CD4-positive, alpha-beta T cell treated with Interleukin-1 beta for 1 hour (primary cell): ENCODE results near the gene PLEKHO2.

Experiments used
- DNase-seq, 2 donors: peaks; one replicate each; pipeline ENCODE4 v3.0.0-alpha.2; 2020 to 2022

PLEKHO2 gene

DNA sequence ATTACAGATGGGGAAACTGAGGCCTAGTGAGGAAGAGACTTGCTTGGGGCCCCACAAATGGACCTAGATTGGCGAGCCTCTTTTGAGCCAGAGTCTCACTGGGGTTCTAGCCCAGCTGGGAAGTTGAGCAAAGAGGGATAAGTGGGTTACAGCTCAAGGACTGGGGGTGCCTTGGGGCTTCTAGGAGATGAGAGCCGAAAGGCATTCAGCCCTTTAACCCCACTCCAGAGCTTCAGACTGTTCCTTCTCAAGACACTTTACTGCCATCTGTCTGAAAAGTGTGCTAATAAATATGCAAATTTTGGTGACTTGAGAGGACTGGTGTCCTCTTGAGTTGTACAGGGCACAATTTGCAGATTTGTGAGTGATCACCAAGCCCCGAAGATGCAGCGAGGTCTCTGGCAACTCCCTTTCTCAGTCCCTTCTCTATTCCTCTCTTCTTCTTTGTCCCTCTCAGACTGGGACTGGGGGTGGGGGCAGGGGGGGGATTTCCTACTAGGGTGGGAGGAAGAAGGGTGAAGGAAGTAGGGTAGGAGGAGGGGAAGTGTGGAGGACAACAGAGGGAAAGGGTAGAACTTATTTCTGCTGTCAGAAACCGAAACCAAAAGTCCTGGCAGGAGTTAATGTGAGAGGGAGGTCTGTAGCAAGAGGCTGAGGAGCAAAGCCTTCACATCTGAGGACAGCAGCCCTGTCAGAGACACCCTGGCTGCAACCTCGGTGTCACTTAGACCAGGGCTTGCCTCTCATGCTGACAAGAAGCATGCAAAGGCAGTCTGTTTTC, 53.8 kb downstream of the PLEKHO2 start:
- peak; percentile 58 to 68 for DNase-seq

DNA sequence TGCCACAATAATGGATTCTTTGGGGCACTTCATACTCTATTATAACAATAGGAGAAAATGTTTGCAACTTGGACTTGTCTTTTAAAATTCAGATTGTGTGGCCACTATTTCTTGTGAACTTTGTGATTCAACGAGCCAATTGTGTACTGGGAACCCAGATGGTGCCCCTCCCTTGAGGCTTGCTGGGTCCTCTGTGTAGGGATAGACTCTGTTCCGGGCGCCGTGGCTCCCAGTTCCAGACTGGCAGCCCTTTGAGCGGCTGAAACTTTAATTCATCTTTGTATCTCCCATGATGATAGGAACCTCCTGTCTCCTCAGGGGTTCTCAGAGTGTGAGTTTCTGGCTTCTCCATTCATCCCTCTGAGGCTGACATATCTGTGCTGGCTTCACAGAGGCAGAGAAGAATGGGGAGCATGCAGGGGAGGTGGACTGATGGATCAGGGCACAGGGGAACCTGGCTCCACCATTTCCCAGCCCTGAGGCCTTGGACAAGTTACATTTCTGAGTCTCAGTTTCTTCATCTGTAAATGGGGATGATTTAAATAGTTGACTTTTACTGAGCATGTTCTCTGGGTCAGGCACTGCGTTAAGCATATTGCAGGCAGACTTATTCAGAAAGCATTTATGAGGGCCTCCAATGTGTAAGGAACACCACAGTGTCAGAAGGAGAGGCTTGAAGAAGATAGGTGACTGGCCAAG, 54.8 kb downstream of the PLEKHO2 start:
- DNase-seq: no peak

DNA sequence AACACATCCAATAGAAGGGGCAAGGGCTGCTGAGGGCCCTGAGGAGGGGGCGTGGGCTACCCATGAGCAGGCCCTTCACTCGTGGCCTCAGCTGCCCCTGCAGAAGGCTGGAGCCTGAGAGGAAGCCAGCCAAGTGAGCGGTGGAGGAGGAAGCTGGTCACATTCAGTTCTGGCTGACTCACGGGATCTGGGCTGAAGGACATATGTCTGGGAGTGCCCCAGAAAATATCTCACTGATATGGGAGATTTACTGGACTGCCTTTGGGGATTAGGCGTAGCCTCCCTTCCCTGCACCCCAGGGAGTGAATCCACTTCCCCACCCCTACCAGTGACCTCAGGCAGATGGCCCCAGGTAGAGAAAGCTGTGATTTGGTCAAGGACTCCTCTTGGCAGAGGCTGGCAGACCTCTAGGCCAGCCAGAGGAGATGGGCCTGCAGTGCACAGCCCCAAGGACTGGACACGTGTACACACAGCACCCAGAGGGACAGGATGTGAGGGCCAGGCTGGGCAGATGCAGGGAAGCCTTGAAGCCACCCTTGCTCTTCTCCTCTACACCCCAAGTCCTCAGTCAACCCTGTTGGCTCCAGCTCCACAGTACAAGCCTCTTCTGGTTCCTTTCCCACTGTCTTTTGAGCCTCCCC, 55.8 kb downstream of the PLEKHO2 start:
- peak in 1 of 2 donors; percentile 54 for DNase-seq

DNA sequence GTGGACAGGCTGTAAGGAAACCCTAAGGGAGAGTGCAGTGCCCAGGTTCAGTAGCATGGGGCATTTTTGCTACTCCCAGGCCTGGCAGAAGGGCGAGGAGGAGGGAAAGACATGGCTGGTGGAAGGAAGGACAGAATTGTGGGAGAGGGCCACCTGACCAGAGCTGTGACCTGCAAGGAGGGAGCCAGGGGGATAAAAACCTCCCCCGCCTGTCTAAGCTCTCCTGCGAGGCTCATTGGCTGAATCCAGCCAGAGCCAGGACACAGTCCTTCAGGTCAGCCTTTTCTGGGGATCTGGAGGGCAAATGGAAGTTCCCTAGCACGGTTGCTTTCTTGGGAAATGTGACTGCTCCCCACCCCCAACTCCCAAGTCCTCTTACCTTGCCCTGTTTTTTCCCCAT, 56.7 kb downstream of the PLEKHO2 start:
- no peak for DNase-seq

DNA sequence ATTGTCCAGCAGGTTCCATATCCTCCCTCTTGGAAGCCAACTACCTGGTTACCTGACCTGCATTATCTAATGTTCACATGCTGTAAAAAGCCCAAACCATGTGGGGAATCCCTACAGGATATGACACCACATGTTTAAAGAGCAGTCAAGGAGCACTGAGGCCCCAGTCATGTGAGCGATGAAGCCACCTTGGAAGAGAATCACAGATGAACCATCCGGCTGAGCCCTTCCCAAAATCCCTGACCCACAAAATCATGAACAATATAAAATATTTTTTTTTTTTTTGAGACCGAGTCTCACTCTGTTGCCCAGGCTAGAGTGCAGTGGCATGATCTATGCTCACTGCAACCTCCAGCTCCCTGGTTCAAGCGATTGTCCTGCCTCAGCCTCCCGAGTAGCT, 59.4 kb downstream of the PLEKHO2 start:
- DNase-seq: no peak

DNA sequence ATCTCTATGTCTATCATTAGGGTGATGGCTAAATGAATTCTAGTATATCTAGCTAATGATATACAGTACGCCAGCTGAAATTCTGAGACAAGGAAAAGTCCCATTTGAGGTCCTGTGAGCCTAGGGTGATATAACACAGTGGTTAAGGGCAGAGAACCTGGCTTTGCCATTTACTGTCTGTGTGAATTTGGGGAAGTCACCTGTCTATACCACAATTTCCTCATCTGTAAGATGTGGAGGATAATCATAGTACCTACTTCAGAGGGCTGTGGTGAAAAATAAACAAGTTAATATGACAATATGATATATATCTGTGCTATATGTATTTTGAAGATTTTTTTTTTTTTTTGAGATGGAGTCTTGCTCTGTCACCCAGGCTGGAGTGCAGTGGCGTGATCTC, 60.2 kb downstream of the PLEKHO2 start:
- DNase-seq: peak in 1 of 2 donors; percentile 68

DNA sequence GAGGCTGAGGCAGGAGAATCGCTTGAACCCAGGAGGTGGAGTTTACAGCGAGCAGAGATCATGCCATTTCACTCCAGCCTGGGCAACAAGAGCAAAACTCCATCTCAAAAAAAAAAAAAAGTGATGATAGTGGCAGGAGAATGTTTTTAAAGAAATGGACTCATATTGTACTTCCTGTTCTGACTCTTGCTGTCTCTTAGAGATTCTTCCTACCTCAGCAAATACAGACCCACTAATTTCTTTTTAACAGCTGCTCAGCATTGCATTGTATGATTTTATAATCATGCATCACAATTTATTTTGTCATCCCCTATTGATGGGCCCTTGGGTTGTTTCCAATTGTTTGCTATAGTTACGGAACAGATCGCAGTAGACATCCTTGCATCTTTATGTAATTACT, 61.1 kb downstream of the PLEKHO2 start:
- no peak for DNase-seq

DNA sequence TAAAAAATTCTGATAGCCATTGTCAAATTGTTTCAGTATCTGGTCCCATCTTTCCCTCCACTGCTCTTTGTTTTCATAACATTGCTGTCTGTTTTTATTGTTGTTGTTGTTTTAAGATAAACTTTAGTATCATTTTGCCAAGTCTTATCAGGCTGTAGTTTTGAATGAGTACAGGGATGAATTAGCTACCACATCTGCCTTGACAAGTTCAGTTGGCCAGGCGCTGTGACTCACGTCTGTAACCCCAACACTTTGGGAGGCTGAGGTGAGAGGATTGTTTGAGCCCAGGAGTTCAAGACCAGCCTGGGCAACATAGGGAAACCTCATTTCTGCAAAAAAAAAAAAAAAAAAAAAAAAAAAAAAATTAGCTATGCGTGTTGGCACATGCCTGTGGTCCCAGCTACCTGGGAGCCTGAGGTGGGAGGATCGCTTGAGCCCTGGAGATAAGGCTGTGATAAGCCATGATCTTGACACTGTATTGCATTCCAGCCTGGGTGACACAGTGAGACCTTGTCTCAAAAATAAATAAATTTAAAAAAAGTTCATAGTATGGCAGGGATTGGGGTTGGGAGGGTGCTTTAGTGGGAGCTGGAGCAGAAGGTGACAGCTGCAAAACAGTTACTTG, 61.7 kb downstream of the PLEKHO2 start:
- DNase-seq: no peak

DNA sequence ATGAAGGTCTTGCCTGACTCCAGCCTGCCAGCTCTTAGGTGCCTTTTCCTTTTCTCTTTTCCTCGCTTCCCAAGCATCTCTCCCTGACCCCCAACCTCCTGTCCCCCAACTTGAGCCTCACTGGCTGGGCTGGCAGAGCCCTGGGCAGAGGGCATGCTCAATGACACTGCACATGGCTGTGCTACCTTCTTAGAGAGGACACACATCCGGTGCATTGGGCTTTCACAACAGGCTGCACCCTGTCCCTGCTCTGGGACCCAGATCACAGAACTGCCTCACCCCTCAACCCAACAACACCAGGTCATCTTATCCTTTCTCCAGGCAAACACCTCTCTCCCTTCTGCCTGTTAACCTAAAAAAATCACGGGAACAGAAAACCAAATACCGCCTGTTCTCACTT, 62.5 kb downstream of the PLEKHO2 start:
- DNase-seq: no peak

DNA sequence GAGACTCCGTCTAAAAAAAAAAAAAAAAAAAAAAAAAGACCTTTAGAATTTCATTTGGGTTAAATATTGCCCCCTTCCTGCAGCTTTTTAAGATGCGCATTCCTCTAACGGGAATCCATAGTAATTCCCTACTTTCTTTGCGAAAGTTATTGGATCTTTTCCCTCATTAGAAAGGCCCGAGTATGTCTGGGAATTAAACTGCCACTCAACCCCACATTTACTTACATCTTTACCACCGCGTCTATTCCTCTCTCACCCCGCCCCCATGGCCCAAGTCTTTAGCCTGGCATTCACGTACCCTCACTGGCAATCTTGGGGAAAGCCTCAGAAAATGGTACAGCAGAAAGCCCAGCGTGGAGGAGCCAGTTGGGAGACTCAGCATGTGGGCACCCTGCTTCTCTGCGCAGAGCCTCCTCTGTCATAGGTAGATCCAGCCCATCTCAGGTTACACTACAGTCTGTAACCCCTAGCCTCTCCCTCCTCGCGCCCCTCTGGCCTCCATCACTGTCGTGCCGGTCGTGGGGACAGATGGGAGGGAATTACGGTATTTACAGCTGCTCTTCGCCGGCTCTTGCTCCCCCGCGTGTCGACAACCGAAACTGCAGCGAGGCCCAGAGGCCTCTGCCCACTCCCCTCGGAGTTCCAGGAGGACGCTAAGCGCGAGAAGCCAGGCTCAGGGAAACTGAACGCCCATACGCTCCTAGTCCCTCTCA, 63.6 kb downstream of the PLEKHO2 start:
- peak; percentile 78 to 80 for DNase-seq

DNA sequence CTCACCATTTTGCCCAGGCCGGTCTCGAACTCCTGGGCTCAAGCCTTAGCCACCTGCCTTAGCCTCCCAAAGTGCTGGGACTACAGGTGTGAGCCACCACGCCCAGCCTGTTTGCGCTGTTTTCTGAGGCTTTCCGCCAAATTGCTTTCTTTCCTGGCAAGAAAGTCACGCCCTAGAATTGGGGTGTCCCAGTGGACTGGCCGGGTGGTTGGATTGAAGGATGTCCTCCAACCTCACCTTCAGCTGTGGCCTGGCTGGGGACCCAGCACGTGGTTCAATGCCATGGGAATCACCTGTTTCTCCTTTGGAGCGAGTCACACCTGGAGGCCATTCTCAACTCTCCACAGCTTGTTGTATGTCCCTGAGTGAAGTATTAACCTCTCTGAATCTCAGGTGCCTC, 64.2 kb downstream of the PLEKHO2 start:
- DNase-seq: no peak

DNA sequence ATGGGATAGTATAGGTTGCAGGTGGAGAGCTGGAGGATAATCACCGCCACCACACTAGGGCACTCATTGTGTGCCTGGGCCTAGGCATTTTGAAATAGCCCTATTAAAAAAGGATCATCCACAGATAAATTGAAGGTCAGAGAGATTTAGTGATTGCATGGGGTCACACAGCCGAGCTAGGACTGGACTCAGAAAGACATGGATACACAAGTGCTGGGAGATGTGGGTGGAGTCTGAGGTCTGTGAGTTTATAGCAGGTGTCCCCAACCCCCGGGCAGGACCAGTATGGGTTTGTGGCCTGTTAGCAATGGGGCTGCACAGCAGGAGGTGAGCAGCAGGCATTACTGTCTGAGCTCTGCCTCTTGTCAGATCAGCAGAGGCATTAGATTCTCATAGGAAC, 64.7 kb downstream of the PLEKHO2 start:
- no peak for DNase-seq

DNA sequence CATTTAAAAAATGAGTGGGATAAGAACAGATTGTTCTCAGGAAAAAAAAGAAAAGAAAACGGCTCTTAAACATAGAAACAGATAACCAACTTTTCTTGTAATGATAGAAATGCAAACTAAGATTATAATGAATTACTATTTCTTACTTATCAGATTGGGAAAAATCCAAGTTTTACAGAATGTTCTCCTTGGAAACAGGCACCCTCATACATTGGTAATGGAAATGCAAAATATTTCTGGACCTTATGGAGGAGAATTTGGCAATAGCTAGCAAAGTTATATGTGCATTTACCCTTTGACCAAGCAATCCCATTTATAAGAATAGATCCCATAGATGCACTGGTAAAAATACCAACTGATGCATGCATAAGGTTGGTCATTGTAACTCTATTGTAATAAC, 66.3 kb downstream of the PLEKHO2 start:
- DNase-seq: no peak

DNA sequence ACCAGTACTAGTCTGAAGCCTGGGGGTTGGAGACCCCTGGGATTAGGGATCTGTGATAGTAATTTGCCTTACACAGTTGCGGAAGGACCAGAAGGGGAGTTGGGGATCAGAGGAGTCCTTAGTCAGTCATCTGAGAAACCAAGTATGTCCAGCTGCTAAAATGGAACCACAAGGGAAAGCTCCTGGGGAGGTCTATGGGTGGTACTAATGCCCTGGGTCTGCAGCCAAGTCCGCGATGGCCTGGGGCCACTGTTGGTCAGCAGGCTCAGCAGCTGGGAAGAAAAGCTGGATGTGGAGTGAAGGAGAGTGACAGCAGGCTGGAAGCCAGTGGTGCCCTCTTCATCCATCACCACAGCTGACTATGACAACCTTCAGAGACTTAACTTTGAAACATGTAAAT, 67.8 kb downstream of the PLEKHO2 start:
- DNase-seq: no peak

DNA sequence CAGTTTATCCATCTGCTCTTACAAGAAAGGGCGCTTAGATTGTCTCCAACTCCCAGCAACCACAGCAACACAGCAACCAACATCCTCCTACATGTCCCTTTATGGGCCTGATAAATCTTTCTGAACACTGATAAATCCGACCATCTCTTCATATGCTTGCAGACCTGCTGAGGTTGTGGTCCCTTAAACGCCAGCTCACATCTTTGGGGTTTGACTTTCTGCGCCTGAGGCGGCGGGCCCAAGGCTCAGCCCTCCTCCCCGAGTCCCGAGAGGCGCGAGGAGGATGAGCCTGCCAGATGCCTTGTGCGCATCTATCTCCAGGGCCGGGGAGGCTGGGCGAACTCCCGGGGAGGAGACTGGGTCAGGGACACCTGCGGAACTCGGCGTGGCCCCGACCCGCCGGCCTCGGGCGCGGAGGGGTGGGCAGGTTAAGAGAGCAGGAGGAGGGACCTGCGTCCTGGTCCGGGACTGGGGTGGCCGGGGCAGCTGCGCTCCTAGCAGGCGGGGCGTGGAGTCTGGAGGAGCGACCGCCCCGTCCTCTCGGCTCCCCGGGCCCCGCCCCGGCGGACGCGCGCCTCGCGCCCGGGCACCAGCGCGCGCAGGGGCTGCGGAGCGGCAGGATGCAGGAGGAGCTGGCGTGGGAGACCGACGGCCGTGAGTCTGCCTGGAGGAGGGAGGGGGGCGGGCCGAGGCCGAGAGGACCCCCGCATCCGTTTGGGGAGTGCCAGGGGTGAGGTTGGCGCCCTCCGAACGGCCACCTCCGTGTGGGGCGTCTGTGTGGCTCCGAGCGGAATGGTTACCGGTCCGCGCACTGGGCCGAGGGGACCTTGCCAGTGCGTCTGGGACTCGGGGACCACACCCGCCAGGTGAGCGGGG, 69.8 kb downstream of the PLEKHO2 start, which contains the start of gene ANKDD1A:
TSS of gene ANKDD1A (plus strand) at position 592 of the 876 bp plus-strand sequence. CDS start at position 621, 29 bp downstream.
- DNase-seq: peak; percentile 19 to 42

DNA sequence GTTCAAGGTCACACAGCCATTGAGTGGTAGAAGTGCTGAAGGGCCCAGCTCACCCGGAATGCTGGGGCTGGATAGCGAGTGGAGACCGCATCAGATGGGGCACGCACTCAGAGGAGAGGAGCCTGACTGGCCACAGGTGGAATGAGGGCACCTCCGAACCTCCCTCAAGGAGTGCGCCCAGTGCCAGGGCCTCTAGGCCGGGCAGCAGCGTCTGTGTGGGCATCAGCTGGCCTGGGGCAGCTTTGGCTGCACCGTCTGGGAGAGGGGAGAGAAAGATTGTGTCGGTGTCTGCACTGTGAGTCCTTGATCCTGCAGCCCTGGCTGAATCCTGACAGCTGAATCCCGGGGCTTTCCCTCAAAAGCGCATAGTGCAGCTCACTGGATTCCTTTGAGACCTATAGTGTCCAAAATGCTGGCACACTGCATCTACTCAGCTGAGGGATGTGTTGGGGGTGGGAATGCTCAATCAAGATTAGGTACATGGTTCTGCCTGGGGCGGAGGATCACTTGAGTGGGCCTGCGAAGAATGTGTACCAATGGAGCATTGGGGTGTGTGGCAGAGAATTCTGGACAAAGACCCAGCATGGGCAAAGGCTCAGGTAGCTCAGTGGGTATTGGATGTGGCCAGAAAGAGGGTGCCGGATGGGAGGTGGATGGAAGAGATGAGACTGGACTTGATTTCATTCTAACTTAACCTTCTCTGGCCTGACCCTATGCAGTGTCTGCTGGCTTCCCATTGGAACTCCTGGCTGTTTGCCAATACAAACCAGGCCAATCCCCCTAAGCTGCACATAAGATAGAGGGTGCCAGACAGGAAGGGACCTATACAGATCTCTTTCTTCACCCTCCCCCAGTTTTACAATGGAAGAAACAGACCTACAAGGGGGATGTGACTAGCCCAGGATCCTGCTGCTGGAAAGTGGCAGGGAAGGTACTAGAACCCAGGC, 70.9 kb downstream of the PLEKHO2 start:
- no peak for DNase-seq

DNA sequence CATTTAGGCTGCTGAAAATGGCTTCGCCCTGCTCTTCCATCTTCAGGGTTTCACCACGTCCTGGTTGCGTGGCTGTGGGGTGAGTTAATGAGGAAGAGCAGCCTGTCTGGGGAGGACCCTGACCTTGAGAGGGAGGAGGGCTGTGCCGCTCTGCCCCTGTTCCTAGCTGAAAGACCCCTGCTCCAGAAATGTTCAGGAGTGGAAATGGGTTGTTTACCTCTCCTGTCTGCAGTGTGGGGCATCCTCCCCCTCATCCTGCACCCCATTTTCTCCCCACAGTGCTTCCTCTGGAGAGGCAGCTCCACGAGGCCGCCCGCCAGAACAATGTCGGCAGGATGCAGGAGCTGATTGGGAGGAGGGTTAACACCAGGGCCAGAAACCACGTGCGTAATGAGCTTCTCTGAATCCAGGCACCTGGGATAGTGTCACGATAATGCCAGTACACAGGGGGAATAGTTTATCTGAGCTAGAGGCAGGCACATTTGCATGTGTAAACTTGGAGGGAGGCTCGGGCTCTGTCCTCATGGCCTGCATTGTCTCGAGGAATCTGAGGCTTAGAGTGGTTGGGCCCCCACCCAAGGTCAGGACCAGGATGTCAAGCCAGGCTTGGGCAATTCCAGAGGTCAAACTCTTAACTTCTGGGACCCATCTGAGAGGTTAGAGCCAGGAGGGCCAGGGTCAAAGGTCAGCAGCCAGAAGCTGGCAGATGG, 74.0 kb downstream of the PLEKHO2 start:
- DNase-seq: no peak

DNA sequence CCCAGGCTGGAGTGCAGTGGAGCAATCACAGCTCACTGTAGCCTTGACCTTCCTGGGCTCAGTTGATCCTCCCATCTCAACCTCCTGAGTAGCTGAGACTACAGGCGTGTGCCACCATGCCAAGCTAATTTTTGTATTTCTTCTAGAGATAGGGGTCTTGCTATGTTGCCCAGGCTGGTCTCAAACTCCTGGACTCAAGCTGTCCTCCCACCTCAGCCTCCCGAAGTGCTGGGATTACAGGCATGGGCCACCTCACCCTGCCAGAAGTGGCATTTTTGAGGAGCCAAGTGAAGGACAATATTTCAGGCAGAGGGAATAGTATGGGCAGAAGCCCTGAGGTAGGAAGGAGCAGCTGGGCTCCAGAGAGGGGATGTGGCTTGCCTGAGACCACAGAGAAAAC, 74.7 kb downstream of the PLEKHO2 start:
- no peak for DNase-seq

DNA sequence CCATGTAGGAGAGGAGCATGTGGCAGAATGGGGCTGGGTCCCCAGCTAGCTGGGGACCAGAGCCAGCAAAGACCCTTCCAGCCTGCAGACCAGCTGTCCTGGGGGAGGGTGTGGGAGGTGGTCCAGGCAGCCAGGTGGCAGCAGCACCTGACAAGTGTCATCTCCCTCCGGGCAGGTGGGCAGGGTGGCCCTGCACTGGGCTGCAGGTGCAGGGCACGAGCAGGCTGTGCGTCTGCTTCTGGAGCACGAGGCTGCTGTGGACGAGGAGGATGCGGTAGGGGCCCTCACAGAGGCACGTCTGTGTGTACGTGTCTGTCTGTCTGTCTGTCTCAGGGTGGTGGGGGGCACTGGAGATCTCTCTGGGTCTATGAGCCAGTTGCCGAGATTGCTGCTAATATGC, 75.5 kb downstream of the PLEKHO2 start:
- DNase-seq: no peak
